ENCODE data around the gene CD52.

CD52 gene

GRCh38 chr1:26363549-26364448, 46.0 kb downstream of the CD52 start:
- TF ChIP-seq CTCF (IDR thresholded peaks at IDR 0.05; ENCODE audit: unreplicated experiment in 3 of 3) = peak; percentile 92 to 94 (median 92)
- Mint-ChIP-seq H3K4me1 (no peaks in the 10 kb centered on the region), H3K9me3 (no peaks in the 10 kb centered on the region), H3K27me3 (ENCODE audit: low read depth) (peaks cover 85% of the 10 kb centered on the region), H3K4me3 (no peak overlapping the region), H3K27ac (no peak overlapping the region), H3K36me3 (ENCODE audit: low read depth) (no peaks in the 10 kb centered on the region)

GRCh38 chr1:26364956-26365355, 47.2 kb downstream of the CD52 start:
- Mint-ChIP-seq H3K9me3 (no peaks in the 10 kb centered on the region), H3K36me3 (ENCODE audit: low read depth) (no peaks in the 10 kb centered on the region), H3K27ac (no peak overlapping the region), H3K4me1 (no peaks in the 10 kb centered on the region), H3K4me3 (no peak overlapping the region), H3K27me3 (ENCODE audit: low read depth) (peaks cover 77% of the 10 kb centered on the region)
- TF ChIP-seq CTCF (IDR thresholded peaks at IDR 0.05; ENCODE audit: unreplicated experiment in 3 of 3) = no peak

- Mint-ChIP-seq H3K4me1 (no peaks in the 10 kb centered on the region), H3K9me3 (no peaks in the 10 kb centered on the region), H3K36me3 (ENCODE audit: low read depth) (no peaks in the 10 kb centered on the region), H3K27me3 (ENCODE audit: low read depth) (peaks cover 53% of the 10 kb centered on the region), H3K4me3 (no peak overlapping the region), H3K27ac (no peak overlapping the region)
- no peak for TF ChIP-seq CTCF (IDR thresholded peaks at IDR 0.05; ENCODE audit: unreplicated experiment in 3 of 3)
These were observed 49.7 kb downstream of the CD52 start for GRCh38 chr1:26367441-26367840.

GRCh38 chr1:26368006-26368405, 50.2 kb downstream of the CD52 start:
- TF ChIP-seq CTCF (IDR thresholded peaks at IDR 0.05; ENCODE audit: unreplicated experiment in 3 of 3) = no peak
- H3K4me1 Mint-ChIP-seq = no peaks in the 10 kb centered on the region
- no peaks in the 10 kb centered on the region for H3K9me3 Mint-ChIP-seq
- no peak overlapping the region for H3K4me3 Mint-ChIP-seq
- H3K36me3 Mint-ChIP-seq (ENCODE audit: low read depth) = no peaks in the 10 kb centered on the region
- no peak overlapping the region for H3K27ac Mint-ChIP-seq
- peaks cover 47% of the 10 kb centered on the region for H3K27me3 Mint-ChIP-seq (ENCODE audit: low read depth)

GRCh38 chr1:26368486-26368885, 50.7 kb downstream of the CD52 start:
- H3K4me1 Mint-ChIP-seq = no peaks in the 10 kb centered on the region
- H3K27me3 Mint-ChIP-seq (ENCODE audit: low read depth) = peaks cover 44% of the 10 kb centered on the region
- H3K4me3 Mint-ChIP-seq = no peak overlapping the region
- no peak for TF ChIP-seq CTCF (IDR thresholded peaks at IDR 0.05; ENCODE audit: unreplicated experiment in 3 of 3)
- H3K9me3 Mint-ChIP-seq = no peaks in the 10 kb centered on the region
- no peaks in the 10 kb centered on the region for H3K36me3 Mint-ChIP-seq (ENCODE audit: low read depth)
- no peak overlapping the region for H3K27ac Mint-ChIP-seq
